ENCODE data around the gene NTRK2.

- TF ChIP-seq, protein P1, sequence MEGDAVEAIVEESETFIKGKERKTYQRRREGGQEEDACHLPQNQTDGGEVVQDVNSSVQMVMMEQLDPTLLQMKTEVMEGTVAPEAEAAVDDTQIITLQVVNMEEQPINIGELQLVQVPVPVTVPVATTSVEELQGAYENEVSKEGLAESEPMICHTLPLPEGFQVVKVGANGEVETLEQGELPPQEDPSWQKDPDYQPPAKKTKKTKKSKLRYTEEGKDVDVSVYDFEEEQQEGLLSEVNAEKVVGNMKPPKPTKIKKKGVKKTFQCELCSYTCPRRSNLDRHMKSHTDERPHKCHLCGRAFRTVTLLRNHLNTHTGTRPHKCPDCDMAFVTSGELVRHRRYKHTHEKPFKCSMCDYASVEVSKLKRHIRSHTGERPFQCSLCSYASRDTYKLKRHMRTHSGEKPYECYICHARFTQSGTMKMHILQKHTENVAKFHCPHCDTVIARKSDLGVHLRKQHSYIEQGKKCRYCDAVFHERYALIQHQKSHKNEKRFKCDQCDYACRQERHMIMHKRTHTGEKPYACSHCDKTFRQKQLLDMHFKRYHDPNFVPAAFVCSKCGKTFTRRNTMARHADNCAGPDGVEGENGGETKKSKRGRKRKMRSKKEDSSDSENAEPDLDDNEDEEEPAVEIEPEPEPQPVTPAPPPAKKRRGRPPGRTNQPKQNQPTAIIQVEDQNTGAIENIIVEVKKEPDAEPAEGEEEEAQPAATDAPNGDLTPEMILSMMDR (IDR thresholded peaks at IDR 0.05; ENCODE audit: poor library complexity) = no peak
- no peak for TF ChIP-seq EZH2 (IDR thresholded peaks at IDR 0.05; ENCODE audit: borderline replicate concordance)
- TF ChIP-seq EZH2phosphoT487 (IDR thresholded peaks at IDR 0.05; ENCODE audit: low read depth, severe bottlenecking, unreplicated experiment) = no peak
Observed at GRCh38 chr9:84759804-84760203, 90.3 kb downstream of the NTRK2 start.

Data from hepatocyte (in vitro differentiated cells).